ENCODE measurements around the gene UBASH3A. TPM values are rescaled to one million over a fixed set of nuclear protein-coding genes. Genes with fewer than 3 reads are reported as not detected.

The UBASH3A gene
- total RNA-seq, 1 experiment from 2014 or later, result 0.07 TPM

- RAD21 ChIA-PET (ENCODE audit: low non-redundant PET in 1 of 2, low total read pairs in 2 of 2, uncharacterized antibody in 2 of 2, unreplicated experiment in 2 of 2), result no interaction called here
- intact Hi-C loops (cut with micrococcal nuclease), result loop anchor here (10.0 kb wide), 1 partner anchor 148 kb away; no protein-coding TSS in a partner anchor
- no TSS peak for BruUV-seq (replicated peaks)
Observed at GRCh38 chr21:42387164-42387563, 16.5 kb upstream of the UBASH3A start.

More at GRCh38 chr21:42387164-42387563, 16.5 kb upstream of the UBASH3A start:
- Histone ChIP-seq H3K9me3 (ENCODE audit: control insufficient read depth in 1 of 2, insufficient read depth in 1 of 2, low read depth in 1 of 2, low read length in 2 of 2) (peaks cover under 1 to 5% of the 10 kb centered on the region in 2 experiments; a peak in 2 of 4 replicates), H3K9ac (ENCODE audit: low read length) (no peak overlapping the region), H3K79me2 (ENCODE audit: insufficient read depth, low read length) (no peaks in the 10 kb centered on the region), H3K4me1 (ENCODE audit: control insufficient read depth in 1 of 2, insufficient read depth in 2 of 2, low read length in 2 of 2) (peaks cover 0 to 3% of the 10 kb centered on the region in 2 experiments; a peak in 1 of 4 replicates), H3K4me3 (replicated peaks in 1 of 2; ENCODE audit: low read depth in 1 of 2, low read length in 2 of 2) (no peak overlapping the region), H3K27me3 (ENCODE audit: insufficient read depth, low read length) (peaks cover 3% of the 10 kb centered on the region; the same call in 1 of the 2 replicates), H4K20me1 (ENCODE audit: insufficient read depth) (no peaks in the 10 kb centered on the region), H2AFZ (ENCODE audit: low read depth, low read length, poor library complexity, severe bottlenecking) (no peak overlapping the region), H3K27ac (ENCODE audit: low read depth, low read length) (no peak overlapping the region), H3K36me3 (ENCODE audit: control insufficient read depth in 1 of 2, insufficient read depth in 2 of 2, low read length in 2 of 2) (no peaks in the 10 kb centered on the region), H3K4me2 (ENCODE audit: low read length) (no peak overlapping the region), H3K9me2 (ENCODE audit: insufficient read depth) (no peaks in the 10 kb centered on the region)
- ChIA-PET CTCF (interaction anchor here (0.6 kb wide), 1 partner anchor 78 kb away, joined by 3 read pairs; no protein-coding TSS in a partner anchor), POLR2A (no interaction called here)
- DNase-seq (ENCODE audit: low read depth, low spot score), result no peak
- no peak for ATAC-seq
- TF ChIP-seq SRF (IDR thresholded peaks at IDR 0.05; ENCODE audit: low read depth) (no peak), ZFX (IDR thresholded peaks at IDR 0.05) (no peak), ZNF274 (IDR thresholded peaks at IDR 0.05; ENCODE audit: low read depth, low read length) (no peak), FOSL1 (IDR thresholded peaks at IDR 0.05; ENCODE audit: low read depth) (no peak), EZH2phosphoT487 (IDR thresholded peaks at IDR 0.05; ENCODE audit: borderline replicate concordance) (no peak), POLR2A (IDR thresholded peaks at IDR 0.05; ENCODE audit: borderline replicate concordance, extremely low read depth, insufficient read depth, insufficient read length) (no peak), MAX (IDR thresholded peaks at IDR 0.05) (no peak), JUND (IDR thresholded peaks at IDR 0.05) (no peak), EGR1 (IDR thresholded peaks at IDR 0.05; ENCODE audit: low read depth) (no peak), ATF3 (IDR thresholded peaks at IDR 0.05) (no peak), CTCF (IDR thresholded peaks at IDR 0.05 in 2 of 3, conservative IDR thresholded peaks at IDR 0.05 in 1 of 3; ENCODE audit: borderline replicate concordance in 1 of 3, insufficient read depth in 1 of 3, low read depth in 2 of 3, low read length in 2 of 3) (no peak)

All from HCT116 (cell line).